CD4-positive, alpha-beta memory T cell (primary cell): Measurements from ENCODE around the gene PTPN11. TPM values are rescaled to one million over a fixed set of nuclear protein-coding genes. Genes with fewer than 3 reads are reported as not detected.
A peak's percentile ranks its signal among the peaks of the same experiment; 100 is the strongest.

Source experiments
- CTCF ChIA-PET: fragments of 350-600 bp; sonication (Branson Sonifier 250); formaldehyde crosslinking; loops from one replicate; lab custom pipeline; 2021; ENCODE audit warnings: inconsistent platforms; ENCODE audit not compliant: partially characterized antibody; lab: Charles Lee
- POLR2A ChIA-PET: fragments of 350-600 bp; sonication (Branson Sonifier 250); formaldehyde crosslinking; loops from one replicate; lab custom pipeline; 2021; ENCODE audit not compliant: partially characterized antibody; lab: Charles Lee
- DNase-seq, 5 donors: peaks; one replicate each; pipeline versions ENCODE4 v3.0.0 to v3.0.0-alpha.2; 2020 to 2022; ENCODE audit warnings: mixed read lengths in 1 of 5
- H3K27ac ChIP-seq: one replicate; pipeline ENCODE4 v1.7.0; 2013; ENCODE audit warnings: low read depth, low read length
- H3K27me3 ChIP-seq: 2 replicates; pipeline ENCODE4 v1.7.0; 2013; ENCODE audit warnings: mild to moderate bottlenecking, low read length, moderate library complexity; ENCODE audit not compliant: insufficient read depth
- H3K36me3 ChIP-seq: 2 replicates; pipeline ENCODE4 v1.7.0; 2013; ENCODE audit warnings: mild to moderate bottlenecking, low read length, moderate library complexity; ENCODE audit not compliant: insufficient read depth
- H3K4me1 ChIP-seq: 2 replicates; pipeline ENCODE4 v1.7.0; 2013; ENCODE audit warnings: mild to moderate bottlenecking, low read length, moderate library complexity; ENCODE audit not compliant: insufficient read depth
- H3K4me3 ChIP-seq, 2 donors: one replicate each; pipeline ENCODE4 v1.7.0; 2013; ENCODE audit warnings: low read length in 2 of 2, mild to moderate bottlenecking in 1 of 2
- H3K9me3 ChIP-seq, 2 donors: one replicate each; pipeline ENCODE4 v1.7.0; 2013; ENCODE audit warnings: low read length in 2 of 2, control low read depth in 1 of 2; ENCODE audit not compliant: control insufficient read depth in 1 of 2
- H3K27ac Mint-ChIP-seq, 7 donors: one replicate each; pipeline ENCODE4 v1.8.0; 2020 to 2021; ENCODE audit warnings: mixed read lengths in 7 of 7, mild to moderate bottlenecking in 6 of 7, inconsistent platforms in 3 of 7, moderate library complexity in 3 of 7
- H3K27me3 Mint-ChIP-seq, 2 donors: one replicate each; pipeline ENCODE4 v1.8.0; 2020 to 2021; ENCODE audit warnings: mixed read lengths in 2 of 2
- H3K36me3 Mint-ChIP-seq, 2 donors: one replicate each; pipeline ENCODE4 v1.8.0; 2020 to 2021; ENCODE audit warnings: mixed read lengths in 2 of 2, inconsistent platforms in 1 of 2, mild to moderate bottlenecking in 1 of 2
- H3K4me1 Mint-ChIP-seq, 4 donors: one replicate each; pipeline ENCODE4 v1.8.0; 2020 to 2021; ENCODE audit warnings: mixed read lengths in 4 of 4, mild to moderate bottlenecking in 1 of 4
- H3K4me3 Mint-ChIP-seq, 8 donors: one replicate each; pipeline ENCODE4 v1.8.0; 2020 to 2021; ENCODE audit warnings: mixed read lengths in 8 of 8, mild to moderate bottlenecking in 7 of 8, moderate library complexity in 6 of 8, inconsistent platforms in 3 of 8
- H3K9me3 Mint-ChIP-seq, 8 donors: one replicate each; pipeline ENCODE4 v1.8.0; 2020 to 2021; ENCODE audit warnings: mixed read lengths in 8 of 8, mild to moderate bottlenecking in 5 of 8, inconsistent platforms in 3 of 8, moderate library complexity in 1 of 8
- intact Hi-C: fragments of 100-400 bp; cut with micrococcal nuclease; formaldehyde crosslinking; loops from one replicate; pipeline ENCODE4 v1.15.1; 2023
- polyA plus RNA-seq, 2 donors: library from polyadenylated mRNA; unstranded; fragments of 300-500 nt; fragmentation: Illumina TruSeq; gene quantifications; one replicate each; pipeline ENCODE4 v1.2.3, GENCODE V29; 2021
- total RNA-seq, 2 experiments: library from RNA; stranded (reverse); gene quantifications; one replicate each; pipeline ENCODE4 v1.2.3, GENCODE V29; 2021

Gene PTPN11
- total and polyA plus RNA-seq, 4 experiments from 2014 or later: 45.3 to 72.2 (median 52.4) TPM

DNA sequence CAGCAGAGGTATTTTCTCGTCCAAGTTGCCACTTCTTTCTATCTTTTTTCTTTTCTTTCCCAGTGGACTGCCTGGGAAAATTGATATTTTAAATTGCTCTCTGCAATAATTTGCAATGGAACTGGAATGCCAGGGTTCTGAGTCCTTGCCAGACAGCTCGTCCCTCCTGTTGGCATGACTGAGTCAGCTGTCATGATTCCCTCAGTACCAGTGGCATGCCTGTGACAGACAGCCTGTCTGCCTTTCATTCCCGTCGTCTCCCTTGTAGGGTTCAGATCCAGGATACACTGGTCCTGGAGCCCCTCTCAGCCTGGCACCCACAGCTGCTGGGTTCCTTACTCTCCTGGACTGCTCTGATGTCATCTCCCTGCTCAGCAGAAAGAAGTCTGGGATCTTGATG is 84.8 kb downstream of the PTPN11 start:
- Histone ChIP-seq H3K27me3 (no peaks in the 10 kb centered on the region), H3K4me1 (no peaks in the 10 kb centered on the region), H3K9me3 (no peaks in the 10 kb centered on the region), H3K27ac (no peak overlapping the region), H3K36me3 (peaks cover 35% of the 10 kb centered on the region), H3K4me3 (no peak overlapping the region)
- no peak overlapping the region for H3K4me3 Mint-ChIP-seq
- no peak for DNase-seq
- H3K9me3 Mint-ChIP-seq: no peaks in the 10 kb centered on the region
- H3K4me1 Mint-ChIP-seq: no peaks in the 10 kb centered on the region
- CTCF ChIA-PET: no interaction called here
- peaks cover 64 to 75% of the 10 kb centered on the region in 2 donors for H3K36me3 Mint-ChIP-seq
- POLR2A ChIA-PET: no interaction called here
- intact Hi-C loops: no loop called here
- peak overlapping the region in 2 of 7 donors; percentile 47 to 68 for H3K27ac Mint-ChIP-seq
- no peaks in the 10 kb centered on the region for H3K27me3 Mint-ChIP-seq

DNA sequence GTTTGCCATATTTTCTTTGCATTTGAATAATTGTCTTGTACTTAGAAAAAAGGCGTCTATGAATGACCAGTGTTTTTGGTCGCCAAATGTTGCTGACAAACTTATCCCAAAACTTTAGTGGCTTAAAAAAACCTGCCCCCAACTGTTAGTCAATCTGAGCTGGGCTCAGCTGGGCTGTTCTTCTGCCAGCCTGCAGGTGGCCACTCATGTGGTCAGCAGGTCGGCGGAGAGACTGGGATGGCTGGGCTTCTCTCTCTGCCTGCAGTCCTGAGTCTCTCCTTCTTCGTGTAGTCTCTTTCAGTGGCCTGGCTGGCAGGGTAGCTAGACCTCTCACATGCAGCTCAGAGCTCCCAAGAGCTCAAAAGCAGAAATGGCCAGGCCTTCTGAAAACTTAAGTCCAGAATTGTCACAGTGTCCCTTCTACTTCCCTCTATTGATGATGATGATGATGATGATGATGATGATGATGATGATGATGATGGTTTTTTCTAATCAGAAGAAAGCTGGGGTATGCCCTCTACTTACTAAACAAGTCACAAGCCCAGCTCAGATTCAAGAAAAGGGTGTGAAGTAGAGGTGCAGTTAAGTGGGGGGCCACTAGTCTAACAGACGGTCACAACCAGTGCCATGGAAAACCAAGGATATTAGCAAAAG is 87.9 kb downstream of the PTPN11 start:
- H3K36me3 Mint-ChIP-seq: peaks cover 73 to 83% of the 10 kb centered on the region in 2 donors
- intact Hi-C loops: no loop called here
- ChIA-PET CTCF (no interaction called here), POLR2A (no interaction called here)
- no peak overlapping the region for H3K4me3 Mint-ChIP-seq
- no peaks in the 10 kb centered on the region for H3K9me3 Mint-ChIP-seq
- peak overlapping the region in 1 of 7 donors; percentile 8 for H3K27ac Mint-ChIP-seq
- no peaks in the 10 kb centered on the region for H3K4me1 Mint-ChIP-seq
- no peaks in the 10 kb centered on the region for H3K9me3 ChIP-seq
- no peaks in the 10 kb centered on the region for H3K27me3 Mint-ChIP-seq
- H3K4me1 ChIP-seq: no peaks in the 10 kb centered on the region
- H3K36me3 ChIP-seq: peaks cover 35% of the 10 kb centered on the region
- H3K27ac ChIP-seq: no peak overlapping the region
- no peak overlapping the region for H3K4me3 ChIP-seq
- DNase-seq: no peak
- H3K27me3 ChIP-seq: no peaks in the 10 kb centered on the region

DNA sequence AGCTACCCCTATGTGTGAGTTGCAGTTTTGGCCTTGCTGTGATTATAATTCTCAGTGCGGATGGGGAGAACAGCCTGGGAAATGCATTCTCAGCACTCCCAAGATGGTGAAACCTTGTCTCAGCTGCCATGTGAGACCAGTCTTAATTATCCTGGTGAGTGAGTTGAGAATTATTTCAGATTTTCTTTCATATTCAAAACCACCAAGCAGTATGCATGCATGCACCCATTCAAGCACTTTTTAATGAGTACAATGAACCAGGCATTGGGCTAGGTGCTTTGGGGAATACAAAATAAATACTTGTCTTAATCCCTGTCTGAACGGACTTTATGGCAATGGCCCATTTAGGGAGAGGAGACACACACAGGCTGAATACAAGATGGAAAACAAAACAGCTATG is 94.7 kb downstream of the PTPN11 start:
- POLR2A ChIA-PET: no interaction called here

DNA sequence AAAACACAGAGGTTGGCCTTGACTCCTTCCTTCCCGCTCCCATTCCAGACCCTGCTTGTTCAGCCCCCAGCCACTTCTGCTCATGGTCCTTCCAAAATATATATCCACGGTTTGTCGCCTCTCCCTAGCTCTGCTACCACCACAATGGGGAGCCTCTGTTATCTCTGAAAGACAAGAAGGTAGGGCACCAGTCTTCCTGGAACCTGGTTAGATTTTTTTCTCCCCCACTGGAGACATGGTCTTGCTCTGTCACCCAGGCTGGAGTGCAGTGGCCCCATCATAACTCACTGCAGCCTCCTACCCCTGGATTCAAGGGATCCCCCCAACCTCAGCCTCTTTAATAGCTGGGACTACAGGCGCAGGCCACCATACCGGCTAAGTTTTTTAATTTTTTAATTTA is 95.7 kb downstream of the PTPN11 start:
- Histone ChIP-seq H3K9me3 (no peaks in the 10 kb centered on the region), H3K4me1 (no peaks in the 10 kb centered on the region), H3K27me3 (no peaks in the 10 kb centered on the region), H3K36me3 (no peaks in the 10 kb centered on the region), H3K27ac (no peak overlapping the region), H3K4me3 (no peak overlapping the region)
- ChIA-PET POLR2A (no interaction called here), CTCF (no interaction called here)
- Mint-ChIP-seq H3K4me1 (no peaks in the 10 kb centered on the region), H3K36me3 (peaks cover 14 to 15% of the 10 kb centered on the region in 2 donors), H3K27ac (no peak overlapping the region), H3K27me3 (no peaks in the 10 kb centered on the region), H3K9me3 (peaks cover 0 to 1% (median 0%) of the 10 kb centered on the region in 8 donors), H3K4me3 (no peak overlapping the region)
- no peak for DNase-seq
- intact Hi-C loops: no loop called here

More for the DNA sequence above, 94.7 kb downstream of the PTPN11 start:
- H3K27me3 ChIP-seq: no peaks in the 10 kb centered on the region
- CTCF ChIA-PET: no interaction called here
- Mint-ChIP-seq H3K4me3 (no peak overlapping the region), H3K36me3 (peaks cover 15 to 21% of the 10 kb centered on the region in 2 donors), H3K9me3 (peaks cover 0 to 1% (median 0%) of the 10 kb centered on the region in 8 donors), H3K27ac (peak overlapping the region in 2 of 7 donors; percentile 60 to 86), H3K4me1 (no peaks in the 10 kb centered on the region), H3K27me3 (no peaks in the 10 kb centered on the region)
- H3K36me3 ChIP-seq: no peaks in the 10 kb centered on the region
- H3K4me3 ChIP-seq: no peak overlapping the region
- DNase-seq: no peak
- no peaks in the 10 kb centered on the region for H3K4me1 ChIP-seq
- H3K27ac ChIP-seq: no peak overlapping the region
- H3K9me3 ChIP-seq: no peaks in the 10 kb centered on the region
- intact Hi-C loops: no loop called here

DNA sequence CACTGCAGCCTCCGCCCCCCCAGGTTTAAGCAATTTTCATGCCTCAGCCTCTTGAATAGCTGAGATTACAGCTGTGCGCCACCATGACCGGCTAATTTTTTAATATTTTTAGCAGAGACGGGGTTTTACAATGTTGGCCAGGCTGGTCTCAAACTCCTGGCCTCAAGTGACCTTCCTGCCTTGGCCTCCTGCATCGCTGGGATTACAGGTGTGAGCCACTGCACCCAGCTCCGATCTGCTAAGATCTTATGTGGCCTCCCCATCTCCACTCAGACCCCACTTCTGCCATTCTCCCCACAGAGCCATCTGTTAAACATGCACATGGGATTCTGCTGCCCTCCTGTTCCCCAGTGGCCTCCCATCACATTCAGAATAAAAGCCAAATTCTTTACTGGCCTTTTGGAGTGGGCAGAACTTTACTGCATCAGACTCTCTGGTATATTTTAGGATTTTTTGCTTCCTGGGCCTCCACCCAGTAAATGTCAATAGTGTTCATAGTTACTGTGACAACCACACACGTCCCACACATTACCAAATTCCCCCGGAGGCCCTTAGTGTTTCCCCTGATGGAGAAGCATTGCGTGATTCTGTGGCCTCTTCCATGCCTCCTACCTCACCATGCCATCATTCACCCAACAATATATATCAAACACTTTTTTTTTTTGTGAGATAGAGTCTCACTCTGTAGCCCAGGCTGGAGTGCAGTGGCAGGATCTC is 96.3 kb downstream of the PTPN11 start:
- no peaks in the 10 kb centered on the region for H3K4me1 Mint-ChIP-seq

DNA sequence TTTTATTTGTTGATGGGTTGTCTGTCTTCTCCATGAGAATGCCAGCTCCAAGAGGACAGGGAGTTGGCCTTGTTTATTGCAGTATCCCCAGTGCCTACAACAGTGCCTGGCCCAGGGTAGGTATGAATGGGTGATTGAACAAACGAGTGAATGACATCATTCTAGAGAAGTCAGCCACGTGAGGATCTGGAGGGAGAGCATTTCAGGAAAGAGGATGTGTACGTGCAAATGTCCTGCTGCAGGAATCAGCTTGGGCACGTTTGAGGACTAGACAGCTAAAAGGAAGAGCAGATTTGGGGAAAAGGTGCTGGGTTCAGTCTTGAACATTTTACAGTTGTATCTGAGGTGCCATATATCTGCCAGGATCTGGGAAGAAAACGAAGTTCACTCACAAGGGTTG is 97.1 kb downstream of the PTPN11 start:
- no peak overlapping the region for H3K4me3 Mint-ChIP-seq
- H3K27me3 Mint-ChIP-seq: peaks cover 0 to 2% of the 10 kb centered on the region in 2 donors
- no peak overlapping the region for H3K27ac Mint-ChIP-seq
- no peaks in the 10 kb centered on the region for H3K9me3 ChIP-seq
- ChIA-PET CTCF (no interaction called here), POLR2A (no interaction called here)
- no peak overlapping the region for H3K27ac ChIP-seq
- peaks cover 0 to 1% (median 0%) of the 10 kb centered on the region in 8 donors for H3K9me3 Mint-ChIP-seq
- intact Hi-C loops: no loop called here
- peaks cover 8% of the 10 kb centered on the region in 2 donors for H3K36me3 Mint-ChIP-seq
- no peaks in the 10 kb centered on the region for H3K36me3 ChIP-seq
- no peaks in the 10 kb centered on the region for H3K4me1 ChIP-seq
- no peaks in the 10 kb centered on the region for H3K27me3 ChIP-seq
- DNase-seq: no peak
- H3K4me1 Mint-ChIP-seq: no peaks in the 10 kb centered on the region
- no peak overlapping the region for H3K4me3 ChIP-seq

More for the DNA sequence above, 96.3 kb downstream of the PTPN11 start:
- H3K27me3 ChIP-seq: no peaks in the 10 kb centered on the region
- H3K27ac ChIP-seq: no peak overlapping the region
- intact Hi-C loops: no loop called here
- no peak overlapping the region for H3K27ac Mint-ChIP-seq
- no peak for DNase-seq
- H3K9me3 Mint-ChIP-seq: peaks cover 0 to 1% (median 0%) of the 10 kb centered on the region in 8 donors
- no peaks in the 10 kb centered on the region for H3K36me3 ChIP-seq
- no peaks in the 10 kb centered on the region for H3K27me3 Mint-ChIP-seq
- no peak overlapping the region for H3K4me3 ChIP-seq
- no peaks in the 10 kb centered on the region for H3K4me1 ChIP-seq
- POLR2A ChIA-PET: no interaction called here
- H3K9me3 ChIP-seq: no peaks in the 10 kb centered on the region
- H3K36me3 Mint-ChIP-seq: peaks cover 10 to 11% of the 10 kb centered on the region in 2 donors
- no peak overlapping the region for H3K4me3 Mint-ChIP-seq
- CTCF ChIA-PET: no interaction called here

DNA sequence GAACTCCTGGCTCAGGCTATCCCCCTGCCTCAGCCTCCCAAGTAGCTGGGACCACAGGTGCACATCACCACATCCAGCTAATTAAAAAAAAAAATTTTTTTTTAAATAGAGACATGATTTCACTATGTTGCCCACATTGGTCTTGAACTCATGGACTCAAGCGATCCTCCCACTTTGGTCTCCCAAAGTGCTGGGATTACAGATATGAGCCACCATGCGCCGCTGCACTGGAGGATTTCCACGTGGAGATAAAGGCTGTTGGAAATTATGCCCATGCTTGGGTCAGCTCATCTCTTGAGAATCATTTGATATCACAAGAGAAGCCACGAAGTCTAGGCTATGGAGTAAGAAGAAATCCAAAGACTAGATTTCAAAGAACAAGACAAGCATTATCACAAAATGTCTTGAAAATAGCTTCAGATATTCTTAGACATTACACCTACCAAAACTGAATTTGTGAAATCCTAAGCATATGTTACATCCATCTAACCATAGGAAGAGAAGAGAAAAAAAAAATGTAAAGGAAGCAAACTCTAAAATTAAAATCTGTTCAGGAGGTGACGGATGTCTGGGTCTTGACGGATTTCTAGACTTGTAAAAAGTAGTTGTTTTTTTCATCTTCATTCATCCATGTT is 99.1 kb downstream of the PTPN11 start:
- peaks cover 0 to 2% of the 10 kb centered on the region in 2 donors for H3K27me3 Mint-ChIP-seq
- H3K9me3 ChIP-seq: no peaks in the 10 kb centered on the region
- no peaks in the 10 kb centered on the region for H3K4me1 ChIP-seq
- no peaks in the 10 kb centered on the region for H3K36me3 Mint-ChIP-seq
- no peak overlapping the region for H3K4me3 Mint-ChIP-seq
- ChIA-PET CTCF (interaction anchor here (0.6 to 1.4 kb wide), 2 partner anchors 13 to 85 kb away, joined by 3 read pairs; no protein-coding TSS in a partner anchor), POLR2A (no interaction called here)
- intact Hi-C loops: no loop called here
- H3K4me1 Mint-ChIP-seq: no peaks in the 10 kb centered on the region
- no peaks in the 10 kb centered on the region for H3K36me3 ChIP-seq
- H3K9me3 Mint-ChIP-seq: peaks cover 0 to 1% (median 0%) of the 10 kb centered on the region in 8 donors
- H3K27ac Mint-ChIP-seq: no peak overlapping the region
- H3K27me3 ChIP-seq: no peaks in the 10 kb centered on the region
- no peak overlapping the region for H3K27ac ChIP-seq
- no peak overlapping the region for H3K4me3 ChIP-seq
- DNase-seq: no peak
